TTC549 (cell line): ENCODE results near the gene HINT3.
"Not testable (repeated sequence)": the region's sequence is repeated elsewhere in the genome, so short reads cannot be mapped to it uniquely, and the experiment has no call there.

ENCODE experiments used
- FAIRE-seq: peaks from 2 replicates; lab custom pipeline; 2012; peaks lifted over from hg19 to GRCh38; lab: Jason Lieb, UNC

Gene HINT3

DNA sequence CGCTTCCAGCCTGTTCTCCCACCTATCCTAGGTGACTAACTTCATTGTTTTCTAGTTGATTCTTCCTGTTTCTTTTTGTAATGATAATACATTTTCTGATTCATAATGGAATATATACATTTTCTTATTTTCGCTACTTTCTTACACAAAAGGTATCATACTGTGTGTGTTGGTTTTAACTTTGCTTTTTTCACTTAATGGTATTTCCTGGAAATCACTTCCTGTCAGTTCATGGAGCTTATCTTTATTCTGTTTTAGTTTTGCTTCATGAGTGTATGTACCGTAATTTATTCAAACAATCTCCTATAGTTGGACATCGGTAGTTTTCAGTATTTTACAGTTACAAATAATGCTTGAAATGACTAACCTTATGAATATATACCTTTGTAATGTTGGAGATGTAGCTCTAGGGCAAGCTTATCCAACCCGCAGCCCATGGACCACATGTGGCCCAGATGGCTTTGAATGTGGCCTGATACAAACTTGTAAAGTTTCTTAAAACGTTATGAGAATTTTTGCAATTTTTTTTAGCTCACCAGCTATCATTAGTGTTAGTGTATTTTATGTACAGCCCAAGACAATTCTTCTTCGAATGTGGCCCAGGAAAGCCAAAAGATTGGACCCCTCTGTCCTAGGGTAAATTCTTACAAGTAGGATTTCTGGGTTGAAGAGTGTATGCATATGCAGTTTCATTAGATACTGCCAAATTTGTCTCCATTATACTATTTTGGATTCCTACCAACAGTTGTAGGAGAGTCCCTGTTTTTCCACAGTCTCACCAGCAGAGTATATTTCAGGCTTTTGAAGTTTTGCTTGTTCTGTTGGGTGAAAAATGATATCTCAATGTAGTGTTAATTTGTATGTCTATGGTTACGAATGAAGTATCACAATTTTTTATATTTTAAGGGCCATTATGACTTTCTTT, 46.4 kb downstream of the HINT3 start:
- FAIRE-seq: no peak

GRCh38 chr6:126007800-126008199, 51.2 kb downstream of the HINT3 start:
- FAIRE-seq: no peak

DNA sequence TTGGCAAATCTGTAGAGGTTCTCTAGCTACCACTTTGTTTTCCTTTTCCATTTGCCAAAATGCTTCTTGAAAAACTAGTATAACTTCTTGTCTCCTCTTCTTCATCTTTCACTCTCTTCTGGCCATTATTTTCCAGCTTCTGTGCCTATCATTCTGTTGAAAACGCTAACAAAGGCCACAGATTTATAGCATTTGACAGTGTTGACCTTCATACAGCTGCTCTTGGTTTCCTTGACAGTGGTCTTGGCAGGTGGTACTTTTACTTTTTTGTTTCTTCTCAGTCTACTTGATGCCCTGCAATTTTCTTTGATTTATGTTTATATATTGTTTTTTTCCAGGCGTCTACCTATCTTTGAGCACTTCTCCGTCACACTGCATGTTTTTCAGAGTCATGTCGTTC, 53.5 kb downstream of the HINT3 start:
- FAIRE-seq: no peak

- no peak for FAIRE-seq
Measured at GRCh38 chr6:126015863-126016262, 59.3 kb downstream of the HINT3 start.

GRCh38 chr6:126016591-126016990, 60.0 kb downstream of the HINT3 start:
- FAIRE-seq: no peak

GRCh38 chr6:126017668-126018067, 61.1 kb downstream of the HINT3 start:
- no peak for FAIRE-seq

DNA sequence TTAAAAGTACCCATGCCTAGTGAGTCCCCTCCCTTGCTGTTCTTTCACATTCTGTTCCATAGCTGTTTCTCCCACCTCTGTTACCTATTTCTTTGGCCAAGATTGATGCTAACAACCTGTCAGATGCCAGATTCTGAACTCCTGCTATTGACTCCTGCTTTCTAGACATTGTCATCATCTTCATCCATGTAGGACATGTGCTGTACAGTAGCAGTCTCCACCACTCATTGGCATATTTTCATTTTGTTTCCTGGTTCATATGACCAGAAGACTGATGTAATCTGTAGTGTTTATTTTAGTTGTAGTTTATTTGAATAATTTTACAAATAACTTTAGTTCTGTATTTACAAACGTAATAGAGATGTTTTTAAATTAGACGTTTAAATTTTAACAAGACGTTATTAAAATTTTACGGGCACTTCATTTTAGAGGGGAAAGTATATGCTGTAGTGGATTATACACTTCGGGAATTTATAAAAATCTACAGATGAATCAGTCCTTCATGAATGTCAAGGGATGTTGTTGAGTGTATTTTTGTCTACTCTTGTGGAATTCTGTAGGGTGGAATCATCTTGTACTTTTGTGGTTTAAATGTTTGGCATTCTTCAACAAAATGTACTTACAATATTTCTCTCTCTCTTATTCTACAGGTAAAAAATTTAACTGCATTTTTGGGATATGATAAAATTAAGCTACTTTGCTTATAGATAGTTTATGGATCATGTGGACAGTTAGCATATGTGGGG, 63.9 kb downstream of the HINT3 start:
- no peak for FAIRE-seq

DNA sequence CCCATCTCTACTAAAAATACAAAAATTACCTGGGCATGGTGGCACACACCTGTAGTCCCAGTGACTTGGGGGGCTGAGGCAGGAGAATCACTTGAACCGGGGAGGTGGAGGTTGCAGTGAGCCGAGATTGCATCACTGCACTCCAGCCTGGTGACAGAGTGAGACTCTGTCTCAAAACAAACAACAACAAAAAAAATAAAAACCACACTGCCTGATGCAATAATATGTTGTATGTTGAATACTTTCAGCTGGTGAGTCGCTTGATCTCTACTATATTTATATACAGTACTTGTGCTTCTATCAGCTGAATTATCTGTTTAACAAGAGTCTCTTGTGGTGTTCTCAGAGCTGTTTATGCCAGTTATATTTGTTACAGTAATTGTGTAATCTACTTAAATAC, 66.9 kb downstream of the HINT3 start:
- not testable (repeated sequence) for FAIRE-seq

DNA sequence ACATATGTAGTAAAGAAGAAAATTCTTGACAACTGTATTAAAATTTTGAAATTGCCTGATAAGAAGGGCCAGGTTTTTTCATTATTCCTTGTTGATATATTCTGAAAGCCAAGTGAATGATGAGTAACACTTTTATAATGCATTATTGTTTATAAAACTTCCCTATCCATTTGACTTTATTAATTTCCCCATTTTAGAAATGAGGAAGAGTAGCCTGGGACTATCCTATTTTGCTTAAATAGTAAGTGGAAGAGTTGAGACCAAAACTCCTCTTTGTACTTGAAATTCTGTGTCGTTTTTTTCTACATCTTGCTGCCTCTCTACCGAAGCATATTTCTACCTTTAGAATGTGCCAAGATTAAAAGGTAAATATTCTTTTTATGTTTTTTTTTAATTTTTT, 69.4 kb downstream of the HINT3 start:
- FAIRE-seq: no peak

GRCh38 chr6:126027601-126028000, 71.0 kb downstream of the HINT3 start:
- FAIRE-seq: no peak
